D341Med (cell line): ENCODE results near the gene PLEKHN1.
"Not testable (repeated sequence)": the region's sequence is repeated elsewhere in the genome, so short reads cannot be mapped to it uniquely, and the experiment has no call there.

Experiments used
- DNase-seq: peaks from one replicate; pipeline ENCODE4 v3.0.0; 2012; ENCODE audit warnings: low spot score

PLEKHN1 gene

DNA sequence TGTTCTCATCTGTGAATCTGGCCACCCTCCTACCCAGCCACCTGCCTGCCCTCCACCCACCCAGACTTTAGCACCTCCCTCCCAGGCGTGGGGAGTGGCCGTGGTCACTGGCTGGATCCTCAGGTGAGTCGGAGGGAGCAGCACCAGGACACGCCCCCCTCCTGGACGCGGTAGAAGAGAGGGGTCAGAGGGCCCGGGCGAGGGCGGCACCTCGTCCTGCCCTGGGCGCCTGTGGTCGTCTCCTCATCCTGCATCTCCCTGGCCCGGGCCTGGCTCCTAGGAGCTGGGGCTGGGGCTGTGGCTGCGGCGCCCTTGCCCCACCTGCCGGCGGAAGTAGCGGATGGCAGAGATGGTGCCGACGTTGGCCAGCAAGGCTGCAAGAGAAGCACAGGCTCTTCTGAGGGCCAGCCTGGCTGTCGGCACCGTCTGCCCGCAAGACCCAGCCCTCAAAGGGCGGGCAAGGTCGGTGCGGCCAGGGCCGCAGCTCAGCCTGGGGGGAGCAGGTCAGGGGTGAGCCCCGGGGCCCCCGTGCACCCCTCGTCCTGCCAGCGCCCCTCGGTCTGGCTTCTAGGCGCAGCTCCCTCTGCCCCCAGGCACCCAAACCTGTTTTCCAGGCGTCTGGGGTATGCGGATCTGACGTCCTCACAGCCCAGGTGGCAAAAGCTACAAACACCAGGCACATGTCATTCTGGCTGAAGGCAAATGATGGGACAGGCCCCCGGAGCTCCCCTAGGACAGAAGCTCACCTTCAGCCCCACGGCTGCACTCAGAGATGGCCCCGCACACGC is 9.8 kb downstream of the PLEKHN1 start:
- peak; percentile 85 for DNase-seq

DNA sequence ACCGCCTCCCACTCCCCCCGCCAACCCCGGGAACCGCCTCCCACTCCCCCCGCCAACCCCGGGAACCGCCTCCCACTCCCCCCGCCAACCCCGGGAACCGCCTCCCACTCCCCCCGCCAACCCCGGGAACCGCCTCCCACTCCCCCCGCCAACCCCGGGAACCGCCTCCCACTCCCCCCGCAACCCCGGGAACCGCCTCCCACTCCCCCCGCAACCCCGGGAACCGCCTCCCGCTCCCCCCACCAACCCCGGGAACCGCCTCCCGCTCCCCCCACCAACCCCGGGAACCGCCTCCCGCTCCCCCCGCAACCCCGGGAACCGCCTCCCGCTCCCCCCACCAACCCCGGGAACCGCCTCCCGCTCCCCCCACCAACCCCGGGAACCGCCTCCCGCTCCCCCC is 10.5 kb downstream of the PLEKHN1 start:
- not testable (repeated sequence) for DNase-seq

DNA sequence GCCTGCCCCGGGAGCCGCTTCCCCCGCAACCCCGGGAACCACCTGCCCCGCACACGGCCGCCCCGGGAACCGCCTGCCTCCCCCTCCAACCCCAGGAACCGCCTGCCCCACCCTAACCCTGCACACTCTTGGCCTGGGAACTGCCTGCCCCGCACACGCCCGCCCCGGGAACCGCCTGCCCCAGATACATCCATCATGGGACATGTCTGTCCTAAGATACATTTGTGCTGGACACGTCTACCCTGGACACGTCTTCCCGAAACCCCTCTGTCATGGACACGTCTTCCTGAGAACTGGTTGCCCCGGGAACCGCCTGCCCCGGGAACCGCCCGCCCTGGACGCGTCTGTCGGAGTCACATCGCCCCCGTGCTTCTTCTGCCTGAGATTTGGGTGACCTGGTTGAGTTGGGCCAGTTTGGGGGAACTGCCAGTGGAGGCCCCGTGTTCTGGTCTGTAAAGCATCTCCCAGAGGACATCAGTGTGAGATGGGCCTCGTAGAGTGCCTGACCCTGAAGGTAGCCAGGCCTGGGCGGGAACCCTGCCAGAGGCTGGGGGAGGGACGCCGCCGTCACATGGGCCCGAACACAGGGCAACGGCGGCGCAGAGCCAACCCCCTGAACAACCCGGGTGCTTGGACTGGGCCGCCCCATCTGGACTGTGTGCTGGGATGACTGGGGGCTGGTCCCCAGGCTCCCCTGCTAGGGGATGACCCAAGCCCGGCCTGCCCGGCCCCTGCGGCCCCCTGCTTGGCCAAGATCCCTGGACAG is 12.0 kb downstream of the PLEKHN1 start:
- DNase-seq = no peak

DNA sequence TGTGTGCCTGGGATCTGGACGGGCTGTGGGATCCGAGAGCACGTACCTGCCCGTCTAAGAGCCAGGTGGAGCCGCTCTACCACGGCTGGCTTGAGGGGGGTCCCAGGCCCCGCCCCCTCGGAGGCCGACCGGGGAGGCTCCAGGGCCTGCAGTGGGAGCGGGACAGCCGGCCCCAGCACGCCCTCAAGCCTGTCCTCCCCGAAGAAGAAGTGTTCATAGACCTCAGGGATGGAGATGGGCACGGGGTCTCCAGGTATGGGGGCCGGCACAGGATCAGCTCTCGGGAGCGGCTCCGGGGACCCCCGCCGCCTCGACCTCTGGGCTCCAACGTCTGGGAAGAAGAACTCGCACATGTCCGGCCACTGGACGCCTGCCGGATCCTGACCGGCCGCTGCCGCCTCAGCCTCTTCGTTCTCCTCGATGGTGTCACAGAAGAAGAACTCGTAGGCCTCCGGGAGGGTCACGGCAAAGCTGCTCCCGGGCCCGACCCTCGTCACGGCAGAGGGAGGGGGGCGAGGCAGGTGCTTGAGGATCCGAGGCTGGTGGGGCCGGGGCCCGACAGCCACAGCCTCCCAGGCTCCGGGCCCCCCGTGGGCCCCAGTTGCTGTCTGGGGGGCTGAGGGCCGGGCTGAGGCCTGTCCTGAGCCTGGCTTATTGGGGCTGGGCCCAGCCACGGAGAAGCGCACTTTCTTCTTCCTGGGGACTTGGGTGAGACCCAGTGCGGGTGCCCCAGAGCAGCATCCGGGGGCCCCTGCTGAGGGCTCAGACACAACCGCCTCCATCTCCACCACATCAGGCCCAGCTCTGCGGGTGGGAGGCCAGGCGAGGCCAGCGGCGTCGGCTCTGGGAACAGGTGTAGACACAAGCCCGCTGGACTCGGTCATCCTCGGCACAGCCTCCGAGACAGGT is 12.8 kb downstream of the PLEKHN1 start:
- no peak for DNase-seq

DNA sequence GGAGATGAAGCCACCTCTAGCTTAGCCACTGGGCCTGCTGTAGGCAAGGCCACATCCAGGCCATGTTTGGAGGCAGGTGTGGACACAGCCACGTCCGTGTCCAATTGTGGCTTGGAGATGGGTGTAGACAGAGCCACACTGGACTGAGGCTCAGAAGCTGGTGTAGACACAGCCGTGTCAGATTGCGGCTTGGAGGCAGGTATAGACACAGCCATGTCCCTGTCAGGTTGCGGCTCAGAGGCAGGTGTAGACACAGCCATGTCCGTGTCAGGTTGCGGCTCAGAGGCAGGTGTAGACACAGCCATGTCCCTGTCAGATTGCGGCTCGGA is 13.4 kb downstream of the PLEKHN1 start:
- DNase-seq = no peak

DNA sequence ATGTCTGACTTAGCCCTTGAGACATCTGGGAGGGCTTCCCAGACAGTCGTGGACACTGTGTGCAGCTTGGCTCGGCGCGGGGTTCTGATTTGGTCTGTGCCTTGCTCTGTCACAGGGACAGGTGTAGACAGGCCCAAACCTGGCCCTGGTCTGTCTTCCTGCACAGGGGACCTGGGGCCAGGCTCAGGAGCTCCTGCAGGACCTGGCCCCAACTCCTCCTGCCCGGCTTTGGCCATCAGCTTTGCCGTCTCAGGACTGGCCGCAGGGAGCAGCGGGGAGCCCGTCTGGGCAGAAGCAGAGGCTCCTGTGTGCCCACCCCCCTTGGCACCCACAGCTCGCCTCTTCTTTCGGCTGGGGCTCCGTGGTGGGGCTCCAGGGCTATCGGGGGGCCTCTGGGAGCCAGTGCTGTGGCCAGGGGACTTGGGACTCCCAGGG is 13.9 kb downstream of the PLEKHN1 start:
- DNase-seq = no peak

DNA sequence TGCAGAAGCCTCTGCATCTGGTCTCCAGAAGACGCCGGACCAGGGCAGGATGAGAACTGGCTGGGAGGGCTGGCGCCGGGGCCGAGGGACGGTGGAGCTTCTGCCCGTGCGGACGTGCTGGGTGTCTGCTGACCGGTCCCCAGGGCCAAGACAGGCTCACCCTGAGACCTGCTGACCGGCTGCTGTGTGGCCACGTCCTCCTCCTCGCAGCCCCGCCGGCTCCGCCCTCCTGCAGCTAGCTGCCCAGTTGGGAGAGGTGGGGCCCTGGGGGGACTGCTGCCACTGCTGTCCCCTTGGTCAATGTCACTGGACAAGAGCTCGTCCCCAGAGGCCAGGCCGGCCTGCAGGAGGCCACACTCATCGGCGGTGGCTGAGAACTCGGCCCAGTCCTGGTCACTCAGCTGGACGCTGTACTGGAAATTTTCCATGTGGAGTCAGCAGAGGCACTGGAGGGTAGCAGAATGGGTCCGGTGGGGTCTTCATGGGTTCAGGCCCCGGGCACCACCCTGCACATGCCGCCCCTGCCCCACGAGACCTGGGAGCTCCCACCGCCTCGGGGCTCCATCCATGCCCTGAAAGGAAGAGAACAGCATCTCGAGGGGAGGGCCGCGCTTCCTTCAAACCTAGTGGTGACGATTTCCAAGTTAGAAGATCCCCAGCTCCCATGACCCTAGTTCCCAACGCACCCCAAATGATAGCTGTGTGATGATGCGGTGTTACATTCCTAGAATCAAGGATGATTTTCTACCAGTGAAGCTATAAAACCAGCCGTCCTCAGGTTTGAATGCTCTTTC is 14.5 kb downstream of the PLEKHN1 start:
- no peak for DNase-seq

DNA sequence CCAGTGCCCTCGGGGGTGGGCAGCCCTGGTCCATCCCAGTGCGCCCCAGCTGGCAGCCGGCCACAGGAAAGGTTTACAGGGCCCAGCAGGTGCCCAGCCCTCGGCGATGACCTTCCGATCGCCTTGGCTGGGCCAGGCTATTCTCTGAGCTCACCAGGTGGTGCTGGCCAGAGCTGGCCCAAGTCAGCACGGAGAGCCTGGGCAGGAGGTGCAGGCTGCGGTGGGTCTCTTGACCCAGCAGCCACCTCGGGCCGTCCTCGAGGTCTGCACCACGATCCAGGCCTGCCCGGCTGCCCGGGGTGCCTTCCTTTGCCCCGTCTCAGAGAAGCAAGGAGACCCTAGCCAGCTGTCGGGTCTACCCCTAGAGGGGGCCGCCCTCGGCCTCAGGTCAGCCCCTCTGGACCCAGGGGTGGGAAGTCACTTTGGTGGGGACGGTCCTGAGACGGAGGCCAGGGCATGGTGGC is 15.2 kb downstream of the PLEKHN1 start:
- no peak for DNase-seq

DNA sequence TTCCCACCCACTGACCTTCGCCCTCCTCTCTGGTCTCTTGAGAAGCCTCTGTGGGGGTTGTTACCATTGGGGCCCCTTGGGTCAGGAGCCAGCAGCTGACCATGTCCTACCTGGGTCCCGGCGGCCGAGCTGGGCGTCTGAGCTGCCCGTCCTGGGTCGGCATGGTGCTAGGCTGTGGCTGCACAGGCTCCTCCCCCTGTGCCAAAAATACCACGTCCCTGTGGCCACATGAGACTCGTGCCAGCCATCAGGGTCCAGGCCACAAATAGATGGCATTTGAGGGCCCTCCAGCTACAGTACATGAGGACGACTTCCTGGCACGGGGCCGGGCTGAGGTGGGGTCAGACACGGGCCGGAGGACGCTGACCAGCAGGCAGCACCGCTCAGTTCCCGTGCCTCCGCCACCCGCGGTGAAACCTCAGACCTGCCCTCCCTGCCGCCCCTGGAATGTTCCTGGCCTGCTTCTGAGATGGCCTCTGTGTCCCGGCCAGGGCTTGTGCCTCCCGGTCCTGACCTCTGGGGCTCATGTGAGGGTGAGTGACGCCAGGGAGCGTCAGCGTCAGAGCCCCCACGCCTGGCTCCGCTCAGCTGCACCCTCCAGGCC is 15.8 kb downstream of the PLEKHN1 start, which contains the start of gene PERM1:
TSS of gene PERM1 (minus strand) at position 139 of the 604 bp plus-strand sequence. CDS start 1,064 bp downstream, outside the sequence.
- no peak for DNase-seq

DNA sequence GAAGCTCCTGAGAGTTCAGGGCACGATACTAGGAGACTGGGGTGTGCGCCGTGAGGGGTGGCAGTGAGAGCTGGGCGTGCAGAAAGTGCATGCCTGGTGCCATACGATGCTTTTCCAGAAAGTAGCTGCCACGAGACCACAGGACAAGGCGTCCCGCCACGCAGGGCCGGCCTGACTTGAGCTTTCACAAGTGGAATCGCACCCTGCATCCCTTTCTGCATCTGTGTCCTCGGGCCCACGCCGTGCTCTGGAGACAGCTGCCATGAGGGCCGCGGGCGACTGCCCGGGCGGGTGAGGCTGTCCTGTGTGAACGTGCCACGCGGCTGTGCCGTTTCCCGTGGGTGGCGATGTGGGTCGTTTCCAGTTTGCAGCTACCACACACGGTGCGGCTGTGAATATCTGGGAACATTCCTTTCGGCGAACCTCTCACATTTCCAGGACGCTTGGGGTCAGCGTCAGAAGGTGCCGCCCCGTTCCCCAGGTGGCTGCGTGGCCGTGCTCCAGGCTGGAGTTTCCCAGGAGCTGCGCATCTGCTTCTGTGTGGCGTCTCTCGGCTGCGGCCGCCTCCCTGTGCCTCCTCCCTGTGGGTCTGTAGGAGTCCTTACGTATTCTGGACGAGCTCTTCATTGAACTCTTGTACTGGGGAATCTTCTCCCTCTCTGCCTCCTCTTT is 16.6 kb downstream of the PLEKHN1 start:
- no peak for DNase-seq

DNA sequence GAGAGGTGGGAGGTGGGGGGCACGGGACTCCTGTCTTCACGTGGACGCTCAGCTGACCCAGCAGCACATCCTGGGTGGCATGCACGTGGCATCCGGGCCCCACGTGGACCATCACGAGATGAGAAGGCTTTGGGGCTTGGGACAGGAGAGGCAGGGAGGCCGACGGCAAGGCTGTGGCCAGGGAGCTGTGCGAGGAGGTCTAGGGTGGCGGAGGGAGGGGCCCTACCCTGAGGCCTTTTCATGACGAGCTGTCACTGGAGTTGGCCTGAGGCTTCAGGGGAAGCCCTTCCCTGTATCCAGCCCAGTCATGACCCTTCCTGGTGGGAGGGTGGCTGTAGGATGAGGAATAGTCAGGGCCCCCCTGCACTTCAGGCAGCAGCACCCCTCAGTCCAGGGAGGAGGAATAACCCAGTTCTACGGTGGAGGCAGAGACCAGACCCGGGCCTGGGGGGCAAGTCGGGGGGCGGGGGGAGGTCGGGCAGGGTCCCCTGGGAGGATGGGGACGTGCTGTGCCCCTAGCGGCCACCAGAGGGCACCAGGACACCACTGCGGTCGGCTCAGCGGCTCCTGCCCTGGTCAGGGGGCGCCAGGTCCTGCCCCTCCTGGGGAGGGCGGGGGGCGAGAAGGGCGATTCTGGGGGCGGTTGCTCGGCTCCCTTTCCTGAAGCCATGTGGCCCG is 17.7 kb downstream of the PLEKHN1 start:
- DNase-seq = peak; percentile 88

DNA sequence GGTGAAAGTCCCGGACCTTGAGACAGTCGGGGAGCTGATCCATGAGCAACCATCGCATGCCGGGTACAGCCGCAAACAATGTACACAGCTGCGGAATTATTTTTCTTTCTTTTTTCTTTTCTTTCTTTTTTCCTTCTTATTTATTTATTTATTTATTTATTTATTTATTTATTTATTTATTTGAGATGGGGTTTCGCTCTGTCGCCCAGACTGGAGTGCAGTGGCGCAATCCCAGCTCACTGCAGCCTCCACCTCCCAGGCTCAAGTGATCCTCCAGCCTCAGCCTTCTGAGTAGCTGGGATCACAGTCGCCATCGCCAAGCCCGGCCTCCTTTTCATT is 18.2 kb downstream of the PLEKHN1 start:
- DNase-seq = no peak

DNA sequence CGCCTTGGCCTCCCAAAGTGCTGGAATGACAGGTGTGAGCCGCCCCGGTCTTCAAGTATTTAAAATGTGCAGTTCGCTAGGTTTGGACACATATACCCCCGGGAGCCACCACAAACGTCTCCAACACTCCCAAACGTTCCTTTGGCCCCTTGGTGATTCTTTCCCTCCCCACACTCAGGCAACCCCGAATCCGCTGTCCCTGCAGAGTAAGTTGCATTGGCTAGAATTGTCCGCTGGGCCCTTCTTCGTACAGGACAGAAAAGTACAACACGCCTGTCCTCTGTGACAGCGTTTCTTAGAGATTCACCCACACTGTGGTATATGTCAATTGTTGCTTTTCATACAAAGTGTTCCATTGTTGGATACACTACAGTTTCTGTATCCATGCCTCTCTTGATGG is 18.8 kb downstream of the PLEKHN1 start:
- DNase-seq = no peak

DNA sequence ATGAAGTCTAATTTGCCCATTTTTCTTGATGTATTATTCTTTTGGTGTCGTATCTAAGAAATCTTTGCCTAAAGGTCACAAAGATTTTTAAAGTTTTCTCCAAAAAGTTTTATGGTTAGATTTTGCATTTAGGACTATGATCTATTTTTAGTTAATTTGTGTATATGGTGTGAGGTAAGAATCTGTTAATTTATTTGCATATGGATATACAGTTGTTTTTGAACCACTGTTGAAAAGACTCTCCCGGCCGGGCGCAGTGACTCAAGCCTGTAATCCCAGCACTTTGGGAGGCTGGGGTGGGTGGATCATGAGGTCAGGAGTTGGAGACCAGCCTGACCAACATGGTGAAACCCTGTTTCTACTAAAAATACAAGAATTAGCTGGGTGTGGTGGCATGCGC is 21.8 kb downstream of the PLEKHN1 start:
- not testable (repeated sequence) for DNase-seq

DNA sequence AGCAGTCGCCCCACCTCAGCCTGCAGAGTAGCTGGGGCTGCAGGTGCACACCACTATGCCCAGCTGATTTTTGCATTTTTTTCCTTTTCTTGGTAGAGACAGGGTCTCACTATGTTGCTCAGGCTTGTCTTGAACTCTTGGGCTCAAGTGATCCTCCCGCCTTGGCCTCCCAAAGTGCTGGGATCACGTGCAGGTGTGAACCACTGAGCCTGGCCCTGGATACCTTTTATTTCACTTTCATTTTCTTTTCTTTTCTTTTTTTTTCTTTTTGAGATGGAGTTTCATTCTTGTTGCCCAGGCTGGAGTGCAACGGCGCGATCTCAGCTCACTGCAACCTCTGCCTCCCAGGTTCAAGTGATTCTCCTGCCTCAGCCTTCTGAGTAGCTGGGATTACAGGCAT is 25.0 kb downstream of the PLEKHN1 start:
- DNase-seq = not testable (repeated sequence)

DNA sequence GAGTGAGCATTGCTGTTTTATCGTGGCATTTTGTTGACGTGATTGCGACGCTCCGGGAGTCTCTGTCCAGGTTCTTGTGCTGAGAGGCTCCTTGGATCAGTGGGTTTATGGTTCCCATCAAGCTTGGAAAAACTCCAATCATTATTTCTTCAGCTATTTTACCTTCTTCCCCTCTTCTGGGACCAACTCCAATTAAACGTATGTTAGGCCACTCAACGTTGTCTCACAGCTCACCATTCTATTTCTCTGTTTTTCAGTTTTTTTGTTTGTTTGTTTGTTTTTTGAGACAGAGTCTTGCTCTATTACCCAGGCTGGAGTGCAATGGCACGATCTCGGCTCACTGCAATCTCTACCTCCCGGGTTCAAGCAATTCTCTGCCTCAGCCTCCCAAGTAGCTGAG is 25.6 kb downstream of the PLEKHN1 start:
- DNase-seq = no peak

DNA sequence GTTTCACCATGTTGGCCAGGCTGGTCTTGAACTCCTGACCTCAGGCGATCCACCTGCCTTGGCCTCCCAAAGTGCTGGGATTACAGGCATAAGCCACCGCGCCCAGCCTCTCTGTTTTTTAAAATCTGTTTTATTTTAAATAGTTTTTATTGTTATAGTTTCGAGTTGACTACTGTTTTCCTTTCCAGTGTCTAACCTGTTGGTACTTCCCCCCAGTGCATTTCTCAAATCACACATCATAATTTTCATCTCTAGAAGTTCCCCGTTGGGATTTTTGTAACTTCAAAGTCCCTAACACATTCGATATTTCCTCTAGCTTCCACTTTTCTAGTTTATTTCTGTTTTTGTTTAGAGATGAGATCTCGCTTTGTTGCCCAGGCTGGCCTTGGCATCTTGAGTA is 26.1 kb downstream of the PLEKHN1 start:
- DNase-seq = no peak

DNA sequence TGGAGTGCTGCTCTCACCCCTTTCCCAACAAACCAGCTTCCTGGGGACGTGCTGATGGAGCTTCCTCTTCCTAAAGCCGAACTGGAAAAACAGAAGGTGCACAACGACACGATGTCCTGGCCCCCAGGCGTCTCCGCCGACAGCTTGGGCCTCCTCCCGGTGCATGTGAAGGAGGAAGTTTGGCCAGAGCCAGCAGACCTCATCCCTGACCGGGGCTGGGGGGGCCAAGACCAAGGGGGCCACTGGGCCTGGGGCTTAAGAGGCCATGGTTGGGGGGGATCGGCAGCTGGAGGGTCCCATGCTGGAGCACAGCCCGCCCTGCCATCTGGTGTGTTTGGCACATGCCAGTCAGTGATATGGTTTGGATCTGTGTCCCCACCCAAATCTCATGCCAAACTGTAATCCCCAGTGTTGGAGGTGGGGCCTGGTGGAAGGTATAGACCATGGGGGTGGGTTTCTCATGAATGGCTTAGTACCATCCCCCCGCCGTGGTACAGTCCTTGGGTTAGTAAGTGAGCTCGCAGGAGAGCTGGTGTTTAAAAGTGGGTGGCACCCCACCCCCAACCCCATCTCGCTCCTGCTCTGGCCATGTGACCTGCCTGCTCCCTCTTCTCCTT is 27.2 kb downstream of the PLEKHN1 start:
- no peak for DNase-seq

DNA sequence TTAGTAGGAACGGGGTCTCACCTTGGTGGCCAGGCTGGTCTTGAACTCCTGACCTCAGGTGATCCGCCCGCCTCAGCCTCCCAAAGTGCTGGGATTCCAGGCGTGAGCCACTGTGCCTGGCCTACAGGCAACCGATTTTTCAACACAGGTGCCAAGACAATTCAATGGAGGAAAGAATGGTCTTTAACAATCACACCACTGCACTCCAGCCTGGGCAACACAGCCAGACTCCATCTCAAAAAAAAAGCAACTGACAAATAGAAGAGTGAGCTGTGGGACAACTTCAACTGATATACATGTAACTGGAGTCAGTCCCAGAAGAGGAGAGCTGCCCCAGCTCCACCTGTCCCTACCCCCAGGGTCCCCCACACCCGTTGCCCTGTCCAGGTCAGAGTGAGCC is 28.3 kb downstream of the PLEKHN1 start:
- not testable (repeated sequence) for DNase-seq
